SH-SY5Y (cell line): ENCODE measurements around the gene SIAH3.

Experiments used
- GATA2 ChIP-seq: IDR thresholded peaks from 2 replicates; pipeline ENCODE4 v1.6.1; 2011; ENCODE audit warnings: mild to moderate bottlenecking, low read depth, low read length
- GATA3 ChIP-seq: IDR thresholded peaks from 2 replicates; pipeline ENCODE4 v1.6.1; 2011; ENCODE audit warnings: low read depth, mild to moderate bottlenecking, low read length, moderate library complexity

DNA sequence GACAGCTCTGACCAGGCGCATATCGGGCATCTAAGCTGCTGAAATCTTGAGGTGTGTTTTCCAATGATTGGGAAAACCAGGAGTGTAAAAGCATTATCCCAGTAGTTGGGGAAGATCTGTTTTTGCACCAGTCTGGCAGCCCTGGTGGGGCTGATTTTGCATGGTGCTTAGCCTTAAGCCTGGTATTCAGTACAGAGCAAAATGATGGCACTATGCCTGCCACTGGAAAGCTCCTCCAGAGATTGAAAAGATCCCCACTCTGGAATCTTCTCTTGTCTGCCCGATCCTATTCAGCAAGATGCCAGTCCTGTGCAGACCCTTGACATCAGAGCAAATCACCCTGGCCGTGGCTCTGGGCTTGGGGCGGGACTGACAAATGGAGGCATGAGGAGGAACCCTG lies 44.7 kb upstream of the SIAH3 start:
- TF ChIP-seq GATA2 (no peak), GATA3 (no peak)
